K562 (cell line): ENCODE measurements around the gene ANKRD2. TPM values are rescaled to one million over a fixed set of nuclear protein-coding genes. Genes with fewer than 3 reads are reported as not detected.

ENCODE experiments used
- ATAC-seq: fragments of 200-7000 bp; cut with Tn5 transposase; 3 replicates; pipeline ENCODE4 v1.9.1; 2020; ENCODE audit warnings: moderate library complexity
- BruUV-seq: library from RNA; stranded (reverse); fragments of 400-500 nt; replicated peaks from 2 replicates; lab custom pipeline; 2021; lab: Mats Ljungman, UMichigan
- CTCF ChIA-PET: fragments of 300-600 bp; formaldehyde crosslinking; extraction: SDS; loops from one replicate; lab custom pipeline; 2021; ENCODE audit warnings: low intra/inter-chr PET ratio; lab: Yijun Ruan, JAX
- POLR2A ChIA-PET: fragments of 300-600, 350-650 bp; sonication (Branson Sonifier 250); formaldehyde crosslinking; extraction: SDS; loops from one replicate; lab custom pipeline; 2021; ENCODE audit warnings: antibody characterized with exemption, inconsistent platforms; lab: Yijun Ruan, JAX
- DNase-seq, 4 experiments: peaks; one replicate each; pipeline versions ENCODE4 v3.0.0 to v3.0.0-alpha.2; 2011 to 2018; ENCODE audit warnings: low spot score in 3 of 4, mixed read lengths in 3 of 4; ENCODE audit errors: extremely low read depth in 1 of 4
- FAIRE-seq: peaks from 2 replicates; lab custom pipeline; 2011; peaks lifted over from hg19 to GRCh38; lab: Jason Lieb, UNC
- H2AFZ ChIP-seq: 2 replicates; pipeline ENCODE4 v1.6.0; 2011; ENCODE audit warnings: low read depth, low read length, control low read depth, inconsistent platforms
- H3K27ac ChIP-seq: fragments of 200-600 bp; 3 replicates; pipeline ENCODE4 v1.8.0; 2011; ENCODE audit warnings: low read depth, mild to moderate bottlenecking, control low read depth, inconsistent platforms, low read length, moderate library complexity, mixed read lengths; ENCODE audit errors: extremely low read depth
- H3K27me3 ChIP-seq, 2 experiments: fragments of 300-600 bp in 1 of 2; 2 replicates in 1 of 2; 3 replicates in 1 of 2; pipeline versions ENCODE4 v1.6.0 to v1.8.0; 2011; ENCODE audit warnings: inconsistent platforms in 2 of 2, low read length in 2 of 2, mild to moderate bottlenecking in 1 of 2, mixed read lengths in 1 of 2, moderate library complexity in 1 of 2; ENCODE audit not compliant: control insufficient read depth in 2 of 2, insufficient read depth in 2 of 2
- H3K36me3 ChIP-seq: fragments of 300-600 bp; 3 replicates; pipeline ENCODE4 v1.8.0; 2011; ENCODE audit warnings: mild to moderate bottlenecking, low read length, inconsistent platforms; ENCODE audit not compliant: control insufficient read depth, insufficient read depth
- H3K4me1 ChIP-seq, 2 experiments: fragments of 200-600 bp in 1 of 2; replicated peaks in 1 of 2; 2 replicates in 1 of 2; 3 replicates in 1 of 2; pipeline versions ENCODE4 v1.5.1 to v1.8.0; 2011; ENCODE audit warnings: inconsistent platforms in 2 of 2, low read length in 2 of 2, mild to moderate bottlenecking in 1 of 2, mixed read lengths in 1 of 2, moderate library complexity in 1 of 2; ENCODE audit not compliant: control insufficient read depth in 2 of 2, insufficient read depth in 2 of 2
- H3K4me2 ChIP-seq: 2 replicates; pipeline ENCODE4 v1.6.1; 2011; ENCODE audit warnings: low read length, control low read depth, inconsistent platforms, mixed read lengths; ENCODE audit not compliant: insufficient read depth
- H3K4me3 ChIP-seq: fragments of 200-600 bp; sonication (generic), shearing (Covaris generic); 2 replicates; pipeline ENCODE4 v1.5.1; 2016; ENCODE audit warnings: control low read depth, inconsistent platforms
- H3K79me2 ChIP-seq: fragments of 200-600 bp; 3 replicates; pipeline ENCODE4 v1.8.0; 2011; ENCODE audit warnings: low read length, inconsistent platforms; ENCODE audit not compliant: control insufficient read depth, insufficient read depth
- H3K9ac ChIP-seq, 2 experiments: 2 replicates each; pipeline versions ENCODE4 v1.6.0 to v1.6.1; 2011; ENCODE audit warnings: low read depth in 2 of 2, low read length in 2 of 2, control low read depth in 1 of 2, inconsistent platforms in 1 of 2, mild to moderate bottlenecking in 1 of 2, mixed read lengths in 1 of 2; ENCODE audit not compliant: insufficient read depth in 1 of 2
- H3K9me1 ChIP-seq: one replicate; pipeline ENCODE4 v1.6.0; 2011; ENCODE audit warnings: inconsistent platforms, mild to moderate bottlenecking, low read length, moderate library complexity; ENCODE audit not compliant: control insufficient read depth, insufficient read depth
- H3K9me3 ChIP-seq: replicated peaks from 2 replicates; pipeline ENCODE4 v1.5.1; 2011; ENCODE audit warnings: low read depth, low read length, inconsistent platforms; ENCODE audit not compliant: control insufficient read depth, insufficient read depth
- H4K20me1 ChIP-seq: replicated peaks from 2 replicates; pipeline ENCODE4 v1.6.1; 2011; ENCODE audit warnings: low read length, inconsistent platforms, mixed read lengths; ENCODE audit not compliant: control insufficient read depth, insufficient read depth
- GTF2B ChIP-seq: IDR thresholded peaks from 2 replicates; pipeline ENCODE4 v1.6.1; 2011; ENCODE audit not compliant: insufficient read length; ENCODE audit errors: extremely low read depth
- MAX ChIP-seq: sonication (generic); formaldehyde crosslinking; IDR thresholded peaks from 2 replicates; pipeline ENCODE4 v1.9.0; 2022; ENCODE audit warnings: mild to moderate bottlenecking, missing genetic modification reagents
- PATZ1 ChIP-seq: fragments of 250-450 bp; sonication (Bioruptor Pico); IDR thresholded peaks from 2 replicates; pipeline ENCODE4 v1.5.0; 2020; ENCODE audit warnings: mild to moderate bottlenecking, borderline replicate concordance
- POLR2AphosphoS2 ChIP-seq: IDR thresholded peaks from 2 replicates; pipeline ENCODE4 v1.6.1; 2012; ENCODE audit warnings: low read length, improper control_type of control experiment
- PRDM10 ChIP-seq: fragments of 450-650 bp; IDR thresholded peaks from 2 replicates; pipeline ENCODE4 v1.6.1; 2018; ENCODE audit not compliant: partially characterized antibody
- RBM34 ChIP-seq: fragments of 200-400 bp; formaldehyde crosslinking; IDR thresholded peaks from 2 replicates; pipeline ENCODE4 v1.6.1; 2018; ENCODE audit warnings: low read length, borderline replicate concordance; ENCODE audit not compliant: insufficient read depth
- RFX1 ChIP-seq: fragments of 450-650 bp; IDR thresholded peaks from 2 replicates; pipeline ENCODE4 v1.6.1; 2016; ENCODE audit warnings: mild to moderate bottlenecking, moderate library complexity
- USF2 ChIP-seq: sonication (generic); formaldehyde crosslinking; IDR thresholded peaks from 2 replicates; pipeline ENCODE4 v1.5.0; 2020; ENCODE audit warnings: missing genetic modification reagents
- ZNF408 ChIP-seq: fragments of 250-450 bp; sonication (Bioruptor Pico); IDR thresholded peaks from 2 replicates; pipeline ENCODE4 v1.4.0; 2020; ENCODE audit warnings: low read depth, mild to moderate bottlenecking, moderate library complexity
- ZNF778 ChIP-seq: fragments of 450-650 bp; formaldehyde crosslinking; IDR thresholded peaks from 2 replicates; pipeline ENCODE4 v1.4.0; 2020; ENCODE audit warnings: mild to moderate bottlenecking, moderate library complexity
- WGBS: fragments of 100-300 bp; shearing (Covaris generic); methylation state at CpG from one replicate; pipeline ENCODE4 v1.1.6; 2016; ENCODE audit warnings: low coverage, mixed read lengths; ENCODE audit not compliant: insufficient coverage; ENCODE audit errors: missing lambda C conversion rate; 5-methylcytosine and 5-hydroxymethylcytosine counted together
- in situ Hi-C: fragments of 300-500 bp; cut with MboI; formaldehyde crosslinking; loops from 4 replicates; pipeline ENCODE4 v1.15.0; 2018; ENCODE audit warnings: inconsistent platforms, mixed read lengths
- intact Hi-C: fragments of 100-400 bp; cut with micrococcal nuclease; formaldehyde crosslinking; loops from 2 replicates; pipeline ENCODE4 v1.14.2; 2022
- polyA plus RNA-seq, 8 experiments: library from polyadenylated mRNA; depleted of rRNA in 4 of 8; stranded (reverse) in 5 of 8; unstranded in 3 of 8; fragments of >200 nt; fragmentation: Nextera tagmentation in 2 of 8; fragmentation: Illumina TruSeq in 1 of 8; extraction: Ambion mirVana in 2 of 8; extraction: Trizol in 1 of 8; gene quantifications; 2 replicates each; pipeline versions ENCODE4 v1.2.1 to v1.2.3, GENCODE V29; 2011 to 2014; ENCODE audit warnings: inconsistent platforms in 1 of 8, missing spikeins in 1 of 8
- total RNA-seq, 7 experiments: library from RNA; depleted of rRNA in 6 of 7; stranded (reverse); fragments of >200 nt in 6 of 7; fragmentation: Illumina TruSeq in 2 of 7; extraction: Trizol in 2 of 7; gene quantifications; 2 replicates each; pipeline versions ENCODE4 v1.2.1 to v1.2.3, GENCODE V29; 2011 to 2021; ENCODE audit warnings: low replicate concordance in 1 of 7

Gene ANKRD2
- total and polyA plus RNA-seq, 9 of the 15 experiments (the other 6 are each of a cell fraction or from before 2014, with no cell fraction given) = not detected

GRCh38 chr10:97598407-97599271 lies 26.1 kb downstream of the ANKRD2 start (continued):
- TF ChIP-seq PRDM10 (no peak), RFX1 (no peak)
- TF ChIP-seq, all 486 proteins: peak for 0

GRCh38 chr10:97599272-97599619 lies 26.7 kb downstream of the ANKRD2 start:
- DNase-seq (no peak), ATAC-seq (no peak), FAIRE-seq (no peak)
- no peaks in the 10 kb centered on the region for H3K36me3 ChIP-seq
- in situ Hi-C loops (no loop called here), intact Hi-C loops (no loop called here)
- no TSS peak for BruUV-seq
- no peaks in the 10 kb centered on the region for H3K9me1 ChIP-seq
- H3K4me3 ChIP-seq = no peak overlapping the region
- TF ChIP-seq ZNF778 (no peak), USF2 (CRISPR knock-in tag) (no peak), POLR2AphosphoS2 (no peak), MAX (no peak), PATZ1 (CRISPR knock-in tag) (no peak), GTF2B (no peak), ZNF408 (CRISPR knock-in tag) (no peak), RBM34 (no peak)
- H3K9ac ChIP-seq = 0 out of 4 replicates have a peak overlapping the region, but pooled peaks of 1 of the 2 experiments have one; percentile 58
- no peaks in the 10 kb centered on the region for H3K79me2 ChIP-seq
- H3K4me2 ChIP-seq = no peak overlapping the region
- 85% methylated on average over 6 of the region's 6 CpGs for WGBS
- H4K20me1 ChIP-seq = no peaks in the 10 kb centered on the region
- H3K27me3 ChIP-seq = no peaks in the 10 kb centered on the region
- no peaks in the 10 kb centered on the region for H3K9me3 ChIP-seq
- H3K4me1 ChIP-seq = peaks cover 21 to 23% of the 10 kb centered on the region in 2 experiments
- no peak overlapping the region for H3K27ac ChIP-seq
- no peak overlapping the region for H2AFZ ChIP-seq
- POLR2A ChIA-PET = interaction anchor here (1.4 kb wide), 1 partner anchor 10 kb away, joined by 3 read pairs; no protein-coding TSS in a partner anchor
- CTCF ChIA-PET = no interaction called here
